ENCODE measurements around the gene CRK. TPM values are rescaled to one million over a fixed set of nuclear protein-coding genes. Genes with fewer than 3 reads are reported as not detected.

CRK gene
- total and polyA plus RNA-seq, 2 of the 4 experiments (the other 2 are of a cell fraction), result 57.6 to 100 TPM

DNA sequence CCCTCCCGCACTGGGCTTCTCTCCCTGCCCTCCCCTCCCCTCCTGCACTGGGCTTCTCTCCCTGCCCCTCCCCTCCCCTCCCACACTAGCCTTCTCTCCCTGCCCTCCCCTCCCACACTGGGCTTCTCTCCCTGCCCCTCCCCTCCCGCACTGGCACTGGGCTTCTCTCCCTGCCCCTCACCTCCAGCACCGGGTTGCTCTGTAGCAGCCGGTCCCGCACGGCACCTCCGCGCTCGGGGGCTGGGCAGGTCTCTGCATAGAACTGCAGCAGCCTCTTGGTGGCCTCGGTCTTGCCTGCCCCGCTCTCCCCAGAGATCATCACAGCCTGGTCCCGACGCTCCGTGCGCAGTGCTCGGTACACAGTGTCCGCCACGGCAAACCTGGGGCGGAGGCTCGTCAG, 26.6 kb upstream of the CRK start:
- no peak overlapping the region for H3K56ac ChIP-seq (ENCODE audit: extremely low read depth, insufficient read depth, low read length)
- ATAC-seq (ENCODE audit: low read depth), result no peak
- peaks cover 11% of the 10 kb centered on the region for H3K9me1 ChIP-seq (ENCODE audit: insufficient read depth, low read length)
- CTCF ChIA-PET, result no interaction called here
- H2BK15ac ChIP-seq (ENCODE audit: low read depth, low read length), result no peak overlapping the region
- no peak overlapping the region for H2BK120ac ChIP-seq (ENCODE audit: low read depth, low read length)
- no peak overlapping the region for H3K4me3 ChIP-seq (ENCODE audit: insufficient read depth, low read depth, low read length)
- POLR2A ChIA-PET (ENCODE audit: unreplicated experiment), result interaction anchor here (0.6 kb wide), 1 partner anchor 253 kb away, joined by 3 read pairs; no protein-coding TSS in a partner anchor
- WGBS, 2 experiments (ENCODE audit: extremely low coverage in 2 of 2, insufficient read length in 1 of 2), result 100% methylated on average over 1 of the region's 20 CpGs; no CpG with 5 or more reads in 1 of the 2 experiments
- intact Hi-C loops (cut with micrococcal nuclease), result no loop called here
- peaks cover 53% of the 10 kb centered on the region for H3K36me3 ChIP-seq (ENCODE audit: control insufficient read depth, insufficient read depth, low read length)
- no peak overlapping the region for H2AFZ ChIP-seq (replicated peaks; ENCODE audit: low read length, poor library complexity)
- H3K79me1 ChIP-seq (ENCODE audit: low read depth in 1 of 2, low read length in 2 of 2), result peaks cover 20 to 68% of the 10 kb centered on the region in 2 experiments
- no peak overlapping the region for H3K23ac ChIP-seq (ENCODE audit: low read depth, low read length)
- peaks cover 9% of the 10 kb centered on the region; the same call in 1 of the 2 replicates for H3K4me1 ChIP-seq (ENCODE audit: control insufficient read depth, insufficient read depth, low read length)
- H3K27ac ChIP-seq (ENCODE audit: insufficient read depth, low read length), result no peak overlapping the region
- no peak overlapping the region for H3K4me2 ChIP-seq (ENCODE audit: low read depth, low read length)
- no TSS peak for BruUV-seq (replicated peaks)
- no peaks in the 10 kb centered on the region for H3K27me3 ChIP-seq (ENCODE audit: control insufficient read depth, insufficient read depth, low read length)
- no peak overlapping the region; the same call in 1 of the 2 replicates for H2AK5ac ChIP-seq (ENCODE audit: low read depth, low read length)
- H3K4ac ChIP-seq (ENCODE audit: low read depth, low read length), result no peak overlapping the region
- dilution Hi-C loops (cut with HindIII; ENCODE audit: low sequenced_read_pairs, unreplicated experiment), result no loop called here
- H3K9ac ChIP-seq (ENCODE audit: low read depth, low read length), result no peak overlapping the region
- peaks cover 42% of the 10 kb centered on the region for H4K20me1 ChIP-seq (ENCODE audit: insufficient read depth, low read length)
- TF ChIP-seq RFX5 (IDR thresholded peaks at IDR 0.05; ENCODE audit: low read depth, low read length) (no peak), CHD1 (IDR thresholded peaks at IDR 0.05; ENCODE audit: low read depth, low read length) (no peak), SMC3 (IDR thresholded peaks at IDR 0.05; ENCODE audit: low read depth, low read length) (no peak), NFE2L2 (IDR thresholded peaks at IDR 0.05; ENCODE audit: low read depth, low read length) (no peak), ELK1 (IDR thresholded peaks at IDR 0.05; ENCODE audit: borderline replicate concordance, low read depth, low read length) (no peak), USF2 (IDR thresholded peaks at IDR 0.05; ENCODE audit: low read depth, low read length) (no peak), RCOR1 (IDR thresholded peaks at IDR 0.05; ENCODE audit: insufficient replicate concordance, low read length) (no peak)
- no peak overlapping the region for H4K91ac ChIP-seq (ENCODE audit: insufficient read depth, low read depth, low read length)
- H2BK20ac ChIP-seq (ENCODE audit: low read depth, low read length), result no peak overlapping the region
- no peaks in the 10 kb centered on the region for H3K9me3 ChIP-seq (ENCODE audit: control insufficient read depth, insufficient read depth, low read length)
- H3K14ac ChIP-seq (replicated peaks; ENCODE audit: low read depth, low read length), result no peak overlapping the region
- H3K18ac ChIP-seq (ENCODE audit: low read depth, low read length), result no peak overlapping the region
- no peak overlapping the region for H4K5ac ChIP-seq (ENCODE audit: low read depth, low read length)
- DNase-seq, result no peak
- H4K8ac ChIP-seq (ENCODE audit: low read depth in 2 of 2, low read length in 2 of 2), result no peak overlapping the region
- H2AK9ac ChIP-seq (replicated peaks; ENCODE audit: low read depth, low read length, poor library complexity), result no peak overlapping the region
- in situ Hi-C loops (cut with MboI; ENCODE audit: low sequenced_read_pairs), result no loop called here
- no peak overlapping the region for H2BK5ac ChIP-seq (ENCODE audit: low read depth, low read length, poor library complexity, severe bottlenecking)
